Endothelial cell of umbilical vein (primary cell): ENCODE measurements around the gene PIMREG. TPM values are rescaled to one million over a fixed set of nuclear protein-coding genes. Genes with fewer than 3 reads are reported as not detected.

Experiments
- BruUV-seq: library from RNA; stranded (reverse); fragments of 400-500 nt; replicated peaks from 2 replicates; lab custom pipeline; 2021; lab: Mats Ljungman, UMichigan
- CTCF ChIA-PET: fragments of 300-600, 350-600 bp; sonication (Branson Sonifier 250); formaldehyde crosslinking; loops from one replicate; lab custom pipeline; 2021; ENCODE audit warnings: antibody characterized with exemption, inconsistent platforms; lab: Charles Lee
- POLR2A ChIA-PET: fragments of 300-600, 350-600 bp; sonication (Branson Sonifier 250); formaldehyde crosslinking; loops from one replicate; lab custom pipeline; 2021; ENCODE audit warnings: antibody characterized with exemption, inconsistent platforms; lab: Charles Lee
- DNase-seq: peaks from one replicate; pipeline ENCODE4 v3.0.0-alpha.2; 2011; ENCODE audit warnings: low read depth, low spot score
- FAIRE-seq: peaks from 2 replicates; lab custom pipeline; 2011; peaks lifted over from hg19 to GRCh38; lab: Jason Lieb, UNC
- H2AFZ ChIP-seq: 2 replicates; pipeline ENCODE4 v1.6.0; 2012; ENCODE audit warnings: low read depth, low read length, control low read depth, inconsistent platforms
- H3K27ac ChIP-seq: 2 replicates; pipeline ENCODE4 v1.5.1; 2011; ENCODE audit warnings: low read depth, mild to moderate bottlenecking, control low read depth, low read length, moderate library complexity; ENCODE audit not compliant: insufficient read depth
- H3K27me3 ChIP-seq, 2 experiments: 2 replicates each; pipeline versions ENCODE4 v1.6.0 to v1.6.1; 2011; ENCODE audit warnings: low read length in 2 of 2, mixed read lengths in 1 of 2; ENCODE audit not compliant: control insufficient read depth in 2 of 2, insufficient read depth in 2 of 2
- H3K36me3 ChIP-seq, 2 experiments: 2 replicates in 1 of 2; 3 replicates in 1 of 2; pipeline ENCODE4 v1.5.1; 2011; ENCODE audit warnings: low read length in 2 of 2, mild to moderate bottlenecking in 1 of 2, moderate library complexity in 1 of 2; ENCODE audit not compliant: control insufficient read depth in 2 of 2, insufficient read depth in 2 of 2; ENCODE audit errors: extremely low read depth in 1 of 2
- H3K4me1 ChIP-seq: 3 replicates; pipeline ENCODE4 v1.5.1; 2011; ENCODE audit warnings: mild to moderate bottlenecking, low read length; ENCODE audit not compliant: control insufficient read depth, insufficient read depth; ENCODE audit errors: extremely low read depth
- H3K4me2 ChIP-seq: 2 replicates; pipeline ENCODE4 v1.6.1; 2011; ENCODE audit warnings: low read length, control low read depth, mixed read lengths; ENCODE audit not compliant: insufficient read depth
- H3K4me3 ChIP-seq, 3 experiments: fragments of 200-600 bp in 1 of 3; sonication (generic), shearing (Covaris generic) in 1 of 3; replicated peaks in 1 of 3; 2 replicates each; pipeline ENCODE4 v1.5.1; 2011 to 2016; ENCODE audit warnings: control low read depth in 3 of 3, low read length in 3 of 3, mild to moderate bottlenecking in 2 of 3, inconsistent platforms in 1 of 3, low read depth in 1 of 3, moderate library complexity in 1 of 3; ENCODE audit not compliant: insufficient read depth in 1 of 3
- H3K79me2 ChIP-seq: 2 replicates; pipeline ENCODE4 v1.6.0; 2012; ENCODE audit warnings: low read length, inconsistent platforms; ENCODE audit not compliant: control insufficient read depth, insufficient read depth
- H3K9ac ChIP-seq: replicated peaks from 2 replicates; pipeline ENCODE3; 2011; ENCODE audit warnings: low read length, control low read depth; ENCODE audit not compliant: insufficient read depth; ENCODE audit errors: extremely low read depth
- H3K9me1 ChIP-seq: replicated peaks from 3 replicates; pipeline ENCODE4 v1.6.0; 2011; ENCODE audit warnings: mild to moderate bottlenecking, low read length; ENCODE audit not compliant: control insufficient read depth, insufficient read depth; ENCODE audit errors: extremely low read depth
- H3K9me3 ChIP-seq: replicated peaks from 2 replicates; pipeline ENCODE4 v1.5.1; 2012; ENCODE audit warnings: low read length, inconsistent platforms; ENCODE audit not compliant: control insufficient read depth, insufficient read depth
- H4K20me1 ChIP-seq: replicated peaks from 2 replicates; pipeline ENCODE3; 2011; ENCODE audit warnings: mild to moderate bottlenecking, low read length; ENCODE audit not compliant: control insufficient read depth, insufficient read depth; ENCODE audit errors: extremely low read depth
- CTCF ChIP-seq, 2 donors: IDR thresholded peaks; 1 replicate in 1 of 2; 2 replicates in 1 of 2; pipeline ENCODE4 v1.5.1; 2011; ENCODE audit warnings: low read length in 2 of 2, mild to moderate bottlenecking in 2 of 2, moderate library complexity in 2 of 2, control low read depth in 1 of 2, inconsistent platforms in 1 of 2, low read depth in 1 of 2; ENCODE audit not compliant: insufficient read depth in 1 of 2; ENCODE audit errors: extremely low read depth in 1 of 2
- EZH2 ChIP-seq: IDR thresholded peaks from 2 replicates; pipeline ENCODE4 v1.6.1; 2012; ENCODE audit warnings: borderline replicate concordance, low read depth, mild to moderate bottlenecking, moderate library complexity, low read length, inconsistent platforms; ENCODE audit not compliant: severe bottlenecking
- FOS ChIP-seq: IDR thresholded peaks from 2 replicates; pipeline ENCODE4 v1.6.1; 2011; ENCODE audit warnings: mild to moderate bottlenecking, low read length, moderate library complexity, borderline replicate concordance; ENCODE audit not compliant: insufficient read depth
- MYC ChIP-seq: IDR thresholded peaks from one replicate; pipeline ENCODE4 v1.6.1; 2011; ENCODE audit warnings: mild to moderate bottlenecking, low read depth, low read length
- POLR2AphosphoS5 ChIP-seq: IDR thresholded peaks from 2 replicates; pipeline ENCODE4 v1.6.1; 2012; ENCODE audit warnings: low read depth, mild to moderate bottlenecking, control low read depth, low read length, moderate library complexity; ENCODE audit not compliant: insufficient read depth
- dilution Hi-C: fragments of 300-500 bp; cut with MboI; formaldehyde crosslinking; loops from one replicate; pipeline ENCODE4 v1.15.0; 2019; ENCODE audit warnings: low sequenced_read_pairs; ENCODE audit not compliant: extremely low pct_ligation_motif_present
- intact Hi-C: fragments of 100-400 bp; cut with micrococcal nuclease; formaldehyde crosslinking; loops from one replicate; pipeline ENCODE4 v1.10.0; 2022
- polyA plus RNA-seq, 4 experiments: library from polyadenylated mRNA; depleted of rRNA in 3 of 4; stranded (reverse) in 3 of 4; unstranded in 1 of 4; fragments of >200 nt; gene quantifications; 2 replicates each; pipeline versions ENCODE4 v1.2.1 to v1.2.3, GENCODE V29; 2011 to 2012; ENCODE audit warnings: missing spikeins in 1 of 4
- total RNA-seq: library from RNA; stranded (reverse); gene quantifications from 2 replicates; pipeline ENCODE4 v1.2.3, GENCODE V29; 2021

Gene PIMREG
- total and polyA plus RNA-seq, 2 donors (not counting 3 experiments of a cell fraction or from before 2014, with no cell fraction given) = 26.3 to 37.7 TPM

GRCh38 chr17:6435051-6435450 lies 9.2 kb upstream of the PIMREG start, which contains the start of gene AIPL1:
Gene AIPL1 (minus strand): TSS chr17:6435121. CDS start chr17:6435104, 17 bp downstream.
- CTCF ChIA-PET = interaction anchor here (1.4 to 4.4 kb wide), 8 partner anchors 10 to 847 kb away, joined by 4 to 35 read pairs (median 14); partner anchors contain the start of gene PIMREG
- Histone ChIP-seq H3K4me3 (no peak within 1 kb of the TSS), H2AFZ (no peak within 1 kb of the TSS), H3K27me3 (peaks cover 4 to 15% of the 10 kb centered on the region in 2 experiments), H3K27ac (no peak within 1 kb of the TSS), H4K20me1 (no peaks in the 10 kb centered on the region), H3K4me1 (no peaks in the 10 kb centered on the region), H3K9me3 (no peaks in the 10 kb centered on the region), H3K36me3 (no peaks in the 10 kb centered on the region), H3K9ac (no peak within 1 kb of the TSS), H3K4me2 (no peak within 1 kb of the TSS), H3K79me2 (no peaks in the 10 kb centered on the region), H3K9me1 (no peaks in the 10 kb centered on the region)
- POLR2A ChIA-PET = no interaction called here
- no peak for FAIRE-seq
- dilution Hi-C loops (no loop called here), intact Hi-C loops (loop anchor here (10.0 kb wide), 1 partner anchor 1190 kb away; no protein-coding TSS in a partner anchor)
- no peak for DNase-seq
- no TSS peak for BruUV-seq
- TF ChIP-seq FOS (no peak), EZH2 (no peak), POLR2AphosphoS5 (no peak), MYC (no peak)

- peaks cover 4 to 20% of the 10 kb centered on the region in 2 experiments for H3K27me3 ChIP-seq
- H3K4me2 ChIP-seq = no peak overlapping the region
- H3K9me3 ChIP-seq = no peaks in the 10 kb centered on the region
- H4K20me1 ChIP-seq = no peaks in the 10 kb centered on the region
- no peak for TF ChIP-seq EZH2
- TF ChIP-seq CTCF (IDR thresholded peaks at IDR 0.05; ENCODE audit: extremely low read depth in 1 of 2, insufficient read depth in 1 of 2, low read depth in 1 of 2, low read length in 2 of 2) = peak; percentile 76 to 79
- DNase-seq = peak; percentile 51
- dilution Hi-C loops (no loop called here), intact Hi-C loops (loop anchor here (1.0 to 10.0 kb wide), 2 partner anchors 849 to 1191 kb away; no protein-coding TSS in a partner anchor)
- H3K27ac ChIP-seq = no peak overlapping the region
- H3K9ac ChIP-seq = no peak overlapping the region
- no peak overlapping the region for H3K4me3 ChIP-seq
- no TSS peak for BruUV-seq
- no peak overlapping the region for H2AFZ ChIP-seq
- no peaks in the 10 kb centered on the region for H3K9me1 ChIP-seq
- H3K36me3 ChIP-seq = no peaks in the 10 kb centered on the region
- CTCF ChIA-PET = interaction anchor here (0.6 to 4.4 kb wide), 36 partner anchors 8 to 1405 kb away, joined by 3 to 35 read pairs (median 4); partner anchors contain the start of genes C1QBP, KIAA0753, NLRP1 and PIMREG
- FAIRE-seq = peak; percentile 88
- H3K4me1 ChIP-seq = no peaks in the 10 kb centered on the region
- H3K79me2 ChIP-seq = no peaks in the 10 kb centered on the region
- POLR2A ChIA-PET = no interaction called here
These were observed 8.3 kb upstream of the PIMREG start for GRCh38 chr17:6435968-6436367.
